MM.1S (cell line): ENCODE data around the gene EGF.

Experiments used
- DNase-seq: peaks from one replicate; pipeline ENCODE4 v3.0.0-alpha.2; 2015
- H2AFZ ChIP-seq: fragments of 300-600 bp; sonication (generic); 2 replicates; pipeline ENCODE4 v1.6.0; 2016; ENCODE audit warnings: antibody characterized with exemption, low read length
- H3F3A ChIP-seq: fragments of 300-600 bp; sonication (generic); 2 replicates; pipeline ENCODE4 v1.6.1; 2016; ENCODE audit warnings: mild to moderate bottlenecking, antibody characterized with exemption, low read length, moderate library complexity, mixed read lengths; ENCODE audit not compliant: insufficient read depth
- H3K27ac ChIP-seq: fragments of 300-600 bp; sonication (generic); 2 replicates; pipeline ENCODE4 v1.5.1; 2016; ENCODE audit warnings: mild to moderate bottlenecking, low read length
- H3K27me3 ChIP-seq: fragments of 300-600 bp; sonication (generic); replicated peaks from 2 replicates; pipeline ENCODE4 v1.6.0; 2016; ENCODE audit warnings: low read length; ENCODE audit not compliant: insufficient read depth
- H3K36me3 ChIP-seq: fragments of 300-600 bp; sonication (generic); replicated peaks from 2 replicates; pipeline ENCODE4 v1.6.1; 2016; ENCODE audit warnings: mild to moderate bottlenecking, low read length, mixed read lengths; ENCODE audit not compliant: insufficient read depth
- H3K4me1 ChIP-seq: fragments of 300-600 bp; sonication (generic); 2 replicates; pipeline ENCODE4 v1.6.1; 2016; ENCODE audit warnings: low read length, mixed read lengths
- H3K4me2 ChIP-seq: fragments of 300-600 bp; sonication (generic); 2 replicates; pipeline ENCODE4 v1.6.0; 2016; ENCODE audit warnings: low read depth, low read length
- H3K4me3 ChIP-seq: fragments of 300-600 bp; sonication (generic); 2 replicates; pipeline ENCODE4 v1.5.1; 2016; ENCODE audit warnings: low read length, mixed read lengths
- H3K79me2 ChIP-seq: fragments of 300-600 bp; sonication (generic); 2 replicates; pipeline ENCODE4 v1.6.1; 2016; ENCODE audit warnings: mixed run types, low read length, mixed read lengths
- H3K9ac ChIP-seq: fragments of 300-600 bp; sonication (generic); 2 replicates; pipeline ENCODE4 v1.6.1; 2016; ENCODE audit warnings: low read length, mixed read lengths
- H3K9me2 ChIP-seq: fragments of 300-600 bp; sonication (generic); replicated peaks from 2 replicates; pipeline ENCODE4 v1.6.1; 2016; ENCODE audit warnings: mild to moderate bottlenecking, low read length, mixed read lengths; ENCODE audit not compliant: insufficient read depth
- H3K9me3 ChIP-seq: fragments of 300-600 bp; sonication (generic); replicated peaks from 2 replicates; pipeline ENCODE4 v1.6.1; 2016; ENCODE audit warnings: mild to moderate bottlenecking, low read length, mixed read lengths; ENCODE audit not compliant: insufficient read depth
- H4K20me1 ChIP-seq: fragments of 300-600 bp; sonication (generic); 2 replicates; pipeline ENCODE4 v1.6.1; 2016; ENCODE audit warnings: mild to moderate bottlenecking, low read length, moderate library complexity, mixed read lengths; ENCODE audit not compliant: insufficient read depth
- EZH2 ChIP-seq: fragments of 300-600 bp; sonication (generic); optimal IDR thresholded peaks from 2 replicates; pipeline ENCODE3; 2017; ENCODE audit warnings: low read depth, mild to moderate bottlenecking, antibody characterized with exemption, low read length, mixed read lengths
- EZH2phosphoT487 ChIP-seq: fragments of 300-600 bp; sonication (generic); IDR thresholded peaks from 2 replicates; pipeline ENCODE4 v1.6.1; 2018; ENCODE audit warnings: antibody characterized with exemption, low read length
- TF ChIP-seq, protein P1 (sequence below): fragments of 300-600 bp; sonication (generic); IDR thresholded peaks from 2 replicates; pipeline ENCODE4 v1.5.1; 2016; ENCODE audit warnings: antibody characterized with exemption, low read length, mixed read lengths

Gene EGF

DNA sequence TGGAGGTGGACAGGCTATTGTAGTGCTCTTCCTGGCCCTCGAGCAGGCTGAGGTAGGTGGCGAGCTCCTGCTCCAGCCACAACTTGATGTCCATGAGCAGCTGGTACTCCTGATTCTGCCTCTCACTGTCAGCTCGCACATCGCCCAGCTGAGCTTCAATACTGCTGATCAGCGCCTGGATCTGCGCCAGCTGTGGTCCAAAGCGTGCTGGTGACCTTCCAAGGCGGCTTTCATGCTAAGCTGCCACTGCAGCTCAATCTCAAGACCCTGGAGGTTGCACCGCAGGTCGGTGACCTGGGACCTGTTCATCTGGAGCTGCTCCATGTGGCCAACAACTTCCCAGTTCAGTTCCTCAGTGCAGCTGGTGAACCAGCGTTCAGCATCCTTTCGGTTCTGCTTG is 33.6 kb upstream of the EGF start:
- Histone ChIP-seq H3K9me2 (no peaks in the 10 kb centered on the region), H4K20me1 (no peaks in the 10 kb centered on the region), H3K79me2 (no peaks in the 10 kb centered on the region), H3K4me2 (no peak overlapping the region), H3K27ac (no peak overlapping the region), H3K9ac (no peak overlapping the region), H3K9me3 (no peaks in the 10 kb centered on the region), H2AFZ (no peak overlapping the region), H3K27me3 (no peaks in the 10 kb centered on the region), H3K4me1 (0 out of 2 replicates have a peak, but pooled peaks cover 4% of the 10 kb centered on the region), H3K36me3 (no peaks in the 10 kb centered on the region), H3F3A (no peaks in the 10 kb centered on the region), H3K4me3 (no peak overlapping the region)
- DNase-seq = no peak
- TF ChIP-seq EZH2 (no peak), EZH2phosphoT487 (no peak)
- TF ChIP-seq, protein P1, sequence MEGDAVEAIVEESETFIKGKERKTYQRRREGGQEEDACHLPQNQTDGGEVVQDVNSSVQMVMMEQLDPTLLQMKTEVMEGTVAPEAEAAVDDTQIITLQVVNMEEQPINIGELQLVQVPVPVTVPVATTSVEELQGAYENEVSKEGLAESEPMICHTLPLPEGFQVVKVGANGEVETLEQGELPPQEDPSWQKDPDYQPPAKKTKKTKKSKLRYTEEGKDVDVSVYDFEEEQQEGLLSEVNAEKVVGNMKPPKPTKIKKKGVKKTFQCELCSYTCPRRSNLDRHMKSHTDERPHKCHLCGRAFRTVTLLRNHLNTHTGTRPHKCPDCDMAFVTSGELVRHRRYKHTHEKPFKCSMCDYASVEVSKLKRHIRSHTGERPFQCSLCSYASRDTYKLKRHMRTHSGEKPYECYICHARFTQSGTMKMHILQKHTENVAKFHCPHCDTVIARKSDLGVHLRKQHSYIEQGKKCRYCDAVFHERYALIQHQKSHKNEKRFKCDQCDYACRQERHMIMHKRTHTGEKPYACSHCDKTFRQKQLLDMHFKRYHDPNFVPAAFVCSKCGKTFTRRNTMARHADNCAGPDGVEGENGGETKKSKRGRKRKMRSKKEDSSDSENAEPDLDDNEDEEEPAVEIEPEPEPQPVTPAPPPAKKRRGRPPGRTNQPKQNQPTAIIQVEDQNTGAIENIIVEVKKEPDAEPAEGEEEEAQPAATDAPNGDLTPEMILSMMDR = no peak

DNA sequence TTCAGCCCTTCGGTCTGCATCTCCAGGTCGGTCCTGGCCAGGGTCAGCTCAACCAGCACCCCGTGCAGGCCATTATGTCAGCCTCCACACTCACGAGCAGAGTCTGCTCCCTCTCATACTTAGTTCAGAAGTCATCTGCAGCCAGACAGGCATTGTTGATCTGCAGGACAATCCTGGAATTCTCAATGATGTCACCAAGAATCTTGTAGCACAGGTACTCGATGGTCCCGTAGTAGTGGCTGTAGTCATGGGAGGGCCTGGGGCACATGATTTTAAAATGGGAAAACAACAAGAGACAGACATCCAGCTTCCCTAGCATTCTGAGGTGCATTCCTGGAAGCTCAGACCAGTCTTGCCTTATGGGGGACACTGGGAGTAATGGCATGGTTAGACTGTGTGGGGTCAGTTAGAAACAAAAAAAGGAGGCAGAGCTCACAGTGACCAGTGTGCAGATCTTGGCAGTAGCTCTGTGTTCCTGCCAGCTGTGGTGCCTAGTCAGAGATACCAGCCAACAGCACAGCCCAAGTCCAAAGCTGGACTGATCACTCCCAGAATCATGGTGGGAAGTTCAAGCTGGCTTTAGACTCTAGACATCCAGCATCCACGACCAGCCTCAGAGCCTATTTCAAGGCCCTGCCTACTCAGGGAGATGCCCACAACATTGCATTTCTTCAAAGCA is 32.9 kb upstream of the EGF start:
- Histone ChIP-seq H3K4me1 (0 out of 2 replicates have a peak, but pooled peaks cover 4% of the 10 kb centered on the region), H2AFZ (no peak overlapping the region), H3K9ac (no peak overlapping the region), H3K36me3 (no peaks in the 10 kb centered on the region), H3K27me3 (no peaks in the 10 kb centered on the region), H3K9me3 (no peaks in the 10 kb centered on the region), H3F3A (no peaks in the 10 kb centered on the region), H3K4me2 (no peak overlapping the region), H4K20me1 (no peaks in the 10 kb centered on the region), H3K4me3 (no peak overlapping the region), H3K27ac (no peak overlapping the region), H3K9me2 (no peaks in the 10 kb centered on the region), H3K79me2 (no peaks in the 10 kb centered on the region)
- TF ChIP-seq EZH2phosphoT487 = no peak
- TF ChIP-seq, protein P1 = no peak
- DNase-seq = no peak

DNA sequence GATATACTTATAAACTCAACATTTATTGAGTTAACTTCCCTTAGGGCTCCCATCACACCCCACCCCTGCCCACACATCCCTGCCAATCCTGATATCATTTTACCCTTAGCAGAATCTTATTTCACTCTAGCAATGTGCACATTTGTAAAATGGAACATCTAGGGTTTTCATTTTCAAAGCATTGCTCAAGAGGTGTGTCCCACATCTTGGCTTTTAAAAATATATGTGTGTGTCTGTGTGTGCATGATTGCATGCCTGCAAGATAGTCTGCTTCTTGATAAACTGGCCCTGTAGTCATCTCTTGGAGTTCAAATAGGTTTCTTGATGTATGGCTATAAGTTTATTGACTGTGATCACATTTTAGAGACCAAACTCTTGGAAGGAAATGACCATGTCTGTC is 26.4 kb upstream of the EGF start:
- DNase-seq = no peak

More for the DNA sequence above, 26.4 kb upstream of the EGF start:
- no peaks in the 10 kb centered on the region for H3K4me1 ChIP-seq
- no peak overlapping the region for H2AFZ ChIP-seq
- H3F3A ChIP-seq = no peaks in the 10 kb centered on the region
- no peak overlapping the region for H3K4me2 ChIP-seq
- no peaks in the 10 kb centered on the region for H3K9me2 ChIP-seq
- H3K27ac ChIP-seq = no peak overlapping the region
- H3K4me3 ChIP-seq = no peak overlapping the region
- no peaks in the 10 kb centered on the region for H3K79me2 ChIP-seq
- H3K9me3 ChIP-seq = no peaks in the 10 kb centered on the region
- no peaks in the 10 kb centered on the region for H3K27me3 ChIP-seq
- TF ChIP-seq EZH2 (no peak), EZH2phosphoT487 (no peak)
- TF ChIP-seq, protein P1 = no peak
- H4K20me1 ChIP-seq = no peaks in the 10 kb centered on the region
- H3K36me3 ChIP-seq = no peaks in the 10 kb centered on the region
- no peak overlapping the region for H3K9ac ChIP-seq
